Prostate gland (tissue), 2 donors: ENCODE results near the gene AHCTF1.

Experiments
- POLR2A ChIP-seq: fragments of 450-650 bp; IDR thresholded peaks from one replicate; pipeline ENCODE4 v1.6.1; 2016; ENCODE audit warnings: antibody characterized with exemption, mild to moderate bottlenecking
- POLR2AphosphoS5 ChIP-seq: sonication (generic); formaldehyde crosslinking; IDR thresholded peaks from one replicate; pipeline ENCODE4 v1.6.1; 2017; ENCODE audit warnings: antibody characterized with exemption
- TF ChIP-seq, protein P1 (sequence below), 4 experiments: fragments of 200-600 bp in 2 of 4; fragments of 450-650 bp in 2 of 4; sonication (generic) in 2 of 4; IDR thresholded peaks; 1 replicate in 3 of 4; 2 replicates in 1 of 4; pipeline ENCODE4 v1.5.1; 2016 to 2019; ENCODE audit warnings: antibody characterized with exemption in 4 of 4, mild to moderate bottlenecking in 2 of 4, moderate library complexity in 2 of 4

GRCh38 chr1:246934765-246935164, 3.0 kb upstream of the AHCTF1 start:
- TF ChIP-seq, protein P1, sequence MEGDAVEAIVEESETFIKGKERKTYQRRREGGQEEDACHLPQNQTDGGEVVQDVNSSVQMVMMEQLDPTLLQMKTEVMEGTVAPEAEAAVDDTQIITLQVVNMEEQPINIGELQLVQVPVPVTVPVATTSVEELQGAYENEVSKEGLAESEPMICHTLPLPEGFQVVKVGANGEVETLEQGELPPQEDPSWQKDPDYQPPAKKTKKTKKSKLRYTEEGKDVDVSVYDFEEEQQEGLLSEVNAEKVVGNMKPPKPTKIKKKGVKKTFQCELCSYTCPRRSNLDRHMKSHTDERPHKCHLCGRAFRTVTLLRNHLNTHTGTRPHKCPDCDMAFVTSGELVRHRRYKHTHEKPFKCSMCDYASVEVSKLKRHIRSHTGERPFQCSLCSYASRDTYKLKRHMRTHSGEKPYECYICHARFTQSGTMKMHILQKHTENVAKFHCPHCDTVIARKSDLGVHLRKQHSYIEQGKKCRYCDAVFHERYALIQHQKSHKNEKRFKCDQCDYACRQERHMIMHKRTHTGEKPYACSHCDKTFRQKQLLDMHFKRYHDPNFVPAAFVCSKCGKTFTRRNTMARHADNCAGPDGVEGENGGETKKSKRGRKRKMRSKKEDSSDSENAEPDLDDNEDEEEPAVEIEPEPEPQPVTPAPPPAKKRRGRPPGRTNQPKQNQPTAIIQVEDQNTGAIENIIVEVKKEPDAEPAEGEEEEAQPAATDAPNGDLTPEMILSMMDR (IDR thresholded peaks at IDR 0.05), result no peak
- TF ChIP-seq POLR2AphosphoS5 (no peak), POLR2A (no peak)
